Smooth muscle cell of the brain vasculature (primary cell): ENCODE results near the gene PPOX.

ENCODE experiments used
- DNase-seq: peaks from one replicate; pipeline ENCODE4 v3.0.0-alpha.2; 2012; ENCODE audit warnings: low read depth, low spot score

Gene PPOX

DNA sequence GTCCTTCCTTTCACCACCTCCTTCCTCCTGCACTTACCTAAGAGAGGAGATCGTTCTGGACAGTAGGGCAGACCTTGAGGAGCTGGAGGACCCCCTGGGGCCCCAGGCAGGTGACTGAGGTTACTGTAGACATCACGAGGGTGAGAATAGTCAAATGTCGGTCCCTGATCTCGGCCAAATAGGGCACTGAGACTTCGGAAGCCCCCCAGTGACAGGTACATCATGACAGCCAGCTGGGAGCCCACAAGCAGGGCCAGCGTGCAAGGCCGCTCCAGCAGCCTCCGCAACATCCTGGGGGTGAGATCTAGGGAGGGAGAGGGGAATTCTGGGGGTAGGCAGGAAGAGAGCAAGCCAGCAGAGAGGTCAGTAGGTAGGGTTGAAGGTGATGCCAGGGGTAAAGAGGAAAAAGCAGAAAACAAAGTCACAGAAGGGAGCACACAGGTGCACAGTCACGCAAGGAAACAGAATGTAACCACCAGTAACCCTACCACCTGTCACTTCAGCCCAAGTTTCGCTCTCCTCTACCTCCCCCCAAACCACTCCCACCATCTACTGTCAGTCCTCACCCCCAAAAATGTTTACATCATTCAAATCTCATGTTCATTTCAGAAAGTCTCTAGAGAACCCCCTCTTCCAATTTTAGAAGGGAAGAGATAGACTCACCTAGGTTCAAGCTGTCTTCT, 9.7 kb downstream of the PPOX start:
- DNase-seq: no peak

DNA sequence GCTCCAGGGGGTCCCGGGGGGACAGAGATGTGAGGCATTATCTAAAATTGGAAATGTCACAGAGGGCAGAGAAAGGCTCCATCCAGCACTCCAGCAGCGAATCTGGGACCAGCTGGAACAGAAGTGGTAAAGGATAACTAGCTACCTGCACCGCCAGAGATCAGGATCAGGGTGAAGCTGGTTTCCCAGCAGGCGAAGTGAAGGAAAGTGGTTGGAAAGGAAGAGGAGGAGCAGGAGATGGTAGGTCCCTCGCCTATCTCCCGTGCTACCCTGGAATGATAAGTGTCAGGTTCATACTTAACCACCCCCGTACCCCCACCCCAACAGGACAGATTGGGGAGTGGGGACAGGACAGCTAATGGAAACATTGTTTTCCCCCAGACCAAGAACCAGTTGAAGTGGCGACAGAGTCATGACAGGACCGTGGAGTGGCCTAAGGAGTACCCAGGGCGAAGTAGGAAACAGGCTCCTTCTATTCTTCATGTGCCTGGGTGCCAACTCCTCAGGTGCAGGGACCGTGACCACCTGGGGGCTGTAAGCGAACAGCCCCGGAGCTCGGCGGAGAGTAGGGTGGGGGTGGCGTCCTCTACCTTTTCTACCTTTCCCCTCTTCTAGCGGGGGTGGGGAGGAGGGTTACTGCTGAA, 10.4 kb downstream of the PPOX start:
- DNase-seq: no peak

DNA sequence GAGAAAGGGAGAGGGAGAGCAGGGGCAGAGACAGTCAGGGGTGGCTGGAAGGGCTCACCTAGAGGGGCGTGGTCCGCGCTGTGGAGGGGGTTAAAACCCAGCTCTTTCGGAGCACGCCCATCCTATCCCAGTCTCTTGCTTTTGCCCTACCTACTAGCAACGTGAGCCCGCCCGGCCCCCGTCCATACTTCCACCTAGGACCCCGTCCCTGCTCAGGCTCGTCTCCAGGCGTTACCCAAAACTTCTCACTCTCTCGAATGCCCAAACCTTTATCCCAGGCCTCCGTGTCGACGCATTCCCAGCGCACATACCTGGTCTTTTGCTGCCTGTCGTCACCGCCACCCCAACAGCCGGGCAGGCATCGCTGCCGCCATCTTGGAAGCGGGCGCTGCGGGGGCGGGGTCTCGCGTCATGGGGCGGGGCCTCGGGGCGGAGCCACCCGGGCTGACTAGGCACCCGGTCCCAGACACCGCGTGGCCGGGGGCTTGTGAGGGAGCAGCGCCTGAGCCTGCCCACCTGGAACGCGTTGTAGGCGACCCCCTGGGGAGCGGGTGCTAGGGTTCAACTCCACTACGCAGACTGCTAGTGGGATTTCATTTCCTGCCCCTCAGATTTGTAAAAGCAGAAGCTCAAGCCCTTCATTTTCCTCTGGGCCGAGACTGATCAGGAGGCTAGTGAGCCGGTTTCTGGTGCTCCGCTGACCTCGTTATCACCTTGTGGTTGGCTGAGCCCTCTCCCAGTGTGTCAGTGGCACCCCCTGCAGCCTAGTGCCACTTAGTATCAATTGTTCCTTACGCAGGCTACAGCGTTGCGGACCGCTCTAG, 11.1 kb downstream of the PPOX start, which contains the start of gene B4GALT3:
B4GALT3 (minus strand) TSS at position 396 of the 824 bp plus-strand sequence. CDS start 1,447 bp downstream, outside the sequence.
- DNase-seq: no peak

DNA sequence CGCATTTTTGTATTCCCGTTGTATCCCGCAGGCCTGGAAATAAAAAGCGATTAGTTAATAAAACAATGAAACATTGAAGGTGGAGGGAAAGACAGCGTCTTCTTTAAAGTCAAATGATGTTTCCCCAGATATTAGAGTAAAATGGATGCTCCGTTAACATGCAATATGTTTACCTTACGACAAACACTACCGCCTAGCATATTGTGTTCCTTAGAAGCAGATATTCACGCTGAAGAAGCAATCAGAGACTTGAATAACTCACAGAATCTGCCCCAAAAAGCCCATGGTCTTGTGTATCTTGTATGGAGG, 11.7 kb downstream of the PPOX start:
- DNase-seq: no peak

DNA sequence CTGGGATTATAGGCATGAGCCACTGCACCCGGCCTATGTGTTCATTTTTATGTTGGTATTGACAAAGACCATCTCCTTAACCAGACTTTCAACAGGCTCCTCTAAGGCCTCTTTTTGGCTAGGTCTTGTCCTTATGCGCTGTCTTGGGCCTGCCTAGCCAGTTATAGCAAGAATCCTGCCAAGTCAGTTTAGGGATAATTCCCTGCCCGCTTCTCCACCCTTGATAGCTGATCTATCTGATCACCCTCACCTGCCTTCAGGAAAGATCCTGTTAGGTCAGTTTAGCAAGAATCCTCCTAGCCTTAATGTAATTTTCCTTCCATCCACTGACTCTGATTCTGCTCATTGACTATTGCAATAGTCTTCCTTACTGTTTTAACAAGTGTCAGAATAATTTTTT, 13.5 kb downstream of the PPOX start:
- no peak for DNase-seq

DNA sequence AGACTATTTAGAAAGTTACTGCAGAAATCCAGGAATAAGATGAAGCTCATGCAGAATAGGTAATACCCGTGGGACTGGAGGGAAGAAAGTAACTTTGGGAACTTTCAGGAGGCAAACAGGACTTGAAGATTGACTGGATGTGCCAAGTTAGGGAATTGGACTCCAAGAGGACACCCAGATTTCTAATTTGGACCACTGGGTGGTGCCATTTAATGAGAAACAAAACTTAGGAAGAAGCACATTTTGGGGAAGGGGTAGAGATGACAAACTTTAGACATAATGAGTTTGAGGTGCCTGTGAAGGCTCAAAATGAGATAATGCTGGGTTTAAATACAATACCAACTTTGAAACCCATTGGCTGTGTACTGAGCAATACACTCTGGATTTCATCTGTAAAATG, 14.4 kb downstream of the PPOX start:
- DNase-seq: no peak

DNA sequence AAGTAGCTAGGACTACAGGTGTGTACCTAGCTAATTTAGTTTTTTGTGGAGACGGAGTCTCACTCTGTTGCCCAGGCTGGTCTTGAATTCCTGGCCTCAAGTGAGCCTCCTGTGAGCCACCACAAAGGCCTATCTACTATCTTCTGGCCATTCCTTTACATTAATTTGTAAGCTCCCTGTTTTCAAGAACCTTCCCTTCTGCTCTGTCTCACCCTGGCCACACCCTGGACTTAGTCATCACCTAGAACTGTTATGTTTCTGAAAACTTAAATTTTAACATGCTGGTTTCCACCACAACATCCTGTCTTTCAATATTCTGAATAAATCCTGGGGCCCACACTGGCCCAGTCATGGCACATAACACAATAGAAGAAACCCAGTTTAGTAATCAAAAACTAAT, 16.0 kb downstream of the PPOX start:
- DNase-seq: no peak

DNA sequence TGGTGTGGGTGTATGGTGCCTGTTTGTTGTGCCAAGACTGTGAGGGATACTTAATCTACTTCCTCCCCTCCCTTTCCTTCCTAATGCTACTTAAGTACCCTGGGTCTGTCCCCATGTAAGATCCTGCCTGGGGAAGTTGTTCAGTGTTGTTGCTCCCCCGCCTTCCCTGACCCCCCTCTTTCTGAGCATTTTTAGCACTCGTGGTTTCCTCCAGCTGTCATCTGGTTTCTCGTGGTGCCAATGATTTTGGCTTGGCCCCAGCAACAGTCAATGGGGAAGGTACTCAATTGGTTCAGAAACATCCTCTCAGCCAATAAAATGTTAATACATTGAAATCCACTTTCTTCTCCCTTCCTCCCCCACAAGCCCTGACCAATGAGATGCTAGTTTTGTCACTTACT, 19.1 kb downstream of the PPOX start:
- DNase-seq: no peak

DNA sequence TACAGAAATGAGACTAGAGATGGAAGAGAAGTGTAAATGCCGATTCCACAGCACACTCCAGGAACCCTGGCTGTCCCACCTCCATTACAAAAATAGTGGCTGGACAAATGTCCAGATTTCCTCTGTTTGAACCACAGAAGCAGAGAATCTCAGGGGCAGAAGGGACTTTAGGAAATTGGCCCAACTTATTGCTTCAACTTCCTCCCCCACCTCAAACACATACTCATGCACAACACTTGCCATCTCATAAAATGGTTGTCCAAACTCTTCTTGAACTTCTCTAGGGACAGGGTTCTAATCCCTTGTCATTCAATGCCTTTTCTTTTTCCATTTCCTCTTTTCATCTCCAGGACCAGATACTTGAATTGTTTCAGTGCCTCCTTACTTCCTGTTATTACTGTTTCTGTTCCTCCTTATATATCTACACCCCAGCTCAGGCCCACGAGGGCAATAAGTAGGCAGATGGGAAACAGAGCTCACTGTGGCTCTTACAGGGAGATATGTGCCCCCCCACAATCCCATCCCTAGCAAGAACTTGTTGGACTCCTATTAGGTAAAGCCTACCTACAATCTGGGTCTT, 19.6 kb downstream of the PPOX start:
- no peak for DNase-seq

DNA sequence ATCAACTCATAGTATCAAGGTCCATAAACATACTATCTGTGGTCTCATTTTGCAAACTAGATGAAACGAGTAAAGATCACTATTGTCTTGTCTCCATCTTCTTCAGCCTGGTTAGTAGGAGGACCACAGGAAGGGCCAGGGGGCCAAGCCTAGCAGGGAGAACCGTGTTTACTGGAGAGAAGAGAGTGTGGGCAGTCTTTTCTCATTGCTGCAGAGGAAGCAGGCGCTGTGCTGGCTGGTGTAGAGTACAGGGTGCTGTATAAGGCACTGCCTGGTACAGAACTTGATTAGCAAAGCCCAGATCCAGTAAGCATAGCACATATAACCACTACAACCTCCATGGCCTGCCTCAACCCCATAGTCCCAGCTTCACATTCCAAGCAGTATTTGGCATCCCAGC, 21.1 kb downstream of the PPOX start:
- DNase-seq: no peak

DNA sequence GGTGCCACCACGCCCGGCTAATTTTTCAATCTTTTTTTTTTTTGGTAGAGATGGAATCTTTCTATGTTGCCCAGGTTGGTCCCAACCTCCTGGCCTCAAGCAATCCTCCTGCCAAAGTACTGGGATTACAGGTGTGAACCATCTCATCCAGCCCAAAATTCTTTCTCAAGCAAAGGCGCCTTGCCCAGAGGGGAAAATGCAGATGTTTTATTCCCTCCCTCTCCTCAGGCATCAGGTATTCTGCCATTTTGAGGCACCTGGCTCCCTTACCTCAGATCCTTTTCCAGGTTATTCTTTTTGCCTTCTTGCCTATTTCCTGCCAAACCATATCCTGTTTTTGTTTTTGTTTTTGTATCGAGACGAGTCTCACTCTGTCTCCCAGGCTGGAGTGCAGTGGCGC, 22.2 kb downstream of the PPOX start:
- no peak for DNase-seq

DNA sequence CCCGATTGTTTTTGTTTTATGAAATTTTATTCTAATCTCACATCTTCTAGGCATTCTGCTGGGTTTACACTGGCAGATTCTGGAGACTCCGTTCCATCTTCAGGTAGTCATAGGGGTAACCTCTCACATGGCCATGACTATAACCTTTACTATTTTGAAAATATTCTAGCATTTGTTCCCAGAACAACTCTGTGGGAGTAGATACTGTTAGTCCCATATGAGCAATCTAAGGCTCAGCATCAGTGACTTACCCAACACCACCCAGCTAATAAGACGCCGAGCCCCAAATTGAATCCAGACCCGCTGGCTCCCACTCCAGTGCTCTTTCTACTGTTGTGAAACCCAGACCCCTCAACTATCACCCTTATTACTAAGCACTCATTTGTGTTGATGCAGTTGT, 22.8 kb downstream of the PPOX start:
- DNase-seq: no peak

DNA sequence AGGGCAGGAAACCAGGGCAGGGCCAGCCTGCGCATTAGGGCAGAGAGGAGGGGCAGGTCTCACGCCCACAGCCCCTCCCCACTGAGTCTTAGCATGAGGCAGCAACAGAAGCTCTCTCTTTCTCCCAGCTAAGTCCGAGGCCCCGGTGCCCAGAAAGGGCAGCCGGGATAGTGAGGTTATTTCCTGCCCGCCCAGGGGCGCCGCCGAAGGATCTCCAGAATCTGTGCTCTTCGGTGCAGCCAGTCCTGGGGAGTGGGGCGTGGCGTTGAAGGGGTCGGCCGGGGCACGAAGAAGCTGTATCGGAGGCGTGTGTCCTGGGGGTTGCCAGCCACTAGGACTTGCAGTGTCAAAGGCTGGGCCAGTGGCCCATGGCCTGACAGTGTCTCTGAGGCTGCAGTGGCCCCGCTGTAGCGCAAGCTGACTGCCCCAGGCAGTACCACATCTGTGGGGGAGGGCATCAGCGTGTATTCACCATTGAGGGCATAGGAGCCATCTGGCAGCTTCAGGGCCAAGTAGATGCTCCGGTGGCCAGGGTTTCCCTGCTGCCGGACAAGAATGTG, 24.8 kb downstream of the PPOX start:
- DNase-seq: no peak

DNA sequence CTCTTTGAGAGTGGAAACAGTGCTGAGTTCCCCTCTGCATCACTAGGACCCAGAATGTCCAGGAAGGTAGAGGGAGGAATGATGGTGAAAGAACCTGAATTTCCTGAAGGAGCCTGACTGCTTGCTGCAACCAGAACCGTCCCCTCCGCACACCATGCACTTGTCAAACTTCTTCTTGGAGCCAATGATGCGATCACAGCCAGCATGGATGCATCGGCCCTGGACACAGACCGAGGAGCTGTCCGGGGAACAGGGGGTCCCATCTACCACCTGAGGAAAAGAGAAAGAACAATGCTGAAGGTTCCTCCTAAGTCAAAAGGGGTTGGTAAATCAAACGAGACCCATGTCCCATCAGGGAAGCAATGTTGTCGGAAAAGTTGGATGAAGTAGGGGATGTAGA, 25.7 kb downstream of the PPOX start:
- no peak for DNase-seq

DNA sequence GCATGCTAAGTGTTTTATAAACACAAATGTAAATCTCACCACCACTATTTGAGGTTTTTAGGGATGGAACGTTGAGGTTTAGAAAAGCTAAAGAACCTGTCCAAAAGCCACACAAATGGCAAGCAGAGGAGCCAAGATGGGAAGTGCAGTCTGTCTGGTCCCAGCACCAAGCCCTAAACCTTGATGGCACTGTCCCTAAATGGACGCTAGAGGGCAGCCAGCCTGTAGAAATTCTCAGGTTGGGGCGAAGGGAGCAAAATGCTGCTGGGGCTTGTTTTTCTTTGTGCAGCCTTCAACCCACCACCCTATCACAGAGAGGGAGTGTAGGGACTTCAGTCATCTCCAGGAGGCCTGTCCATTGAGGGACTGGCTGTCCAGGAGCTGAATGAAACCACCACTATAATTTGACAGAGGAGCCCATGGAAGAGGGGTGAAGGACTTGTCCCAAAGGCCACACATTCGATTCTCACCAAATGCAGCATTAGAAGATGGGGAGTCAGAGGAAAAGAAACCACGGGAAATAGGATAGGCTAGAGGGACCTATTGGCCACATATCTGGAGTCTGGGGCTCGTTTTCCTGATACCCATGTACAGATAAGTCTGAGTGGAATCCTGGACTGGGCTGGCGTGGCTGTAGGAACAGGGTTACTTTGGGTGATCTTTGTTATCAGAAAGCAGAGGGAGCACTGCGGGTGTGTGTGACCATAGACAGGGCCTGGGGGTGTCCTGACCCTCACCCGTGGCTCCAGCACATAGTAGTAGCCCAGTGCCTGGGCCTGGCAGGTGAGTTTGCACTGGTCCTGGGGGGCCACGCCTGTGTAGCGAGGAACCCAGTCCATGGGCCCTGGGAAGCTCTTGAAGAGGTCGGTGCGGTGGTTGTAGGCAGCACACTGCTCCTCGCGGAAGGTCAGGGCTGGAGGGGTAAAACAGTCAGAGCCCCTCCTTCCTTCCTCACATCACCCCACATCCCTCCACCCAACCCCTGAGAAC, 26.5 kb downstream of the PPOX start:
- no peak for DNase-seq

DNA sequence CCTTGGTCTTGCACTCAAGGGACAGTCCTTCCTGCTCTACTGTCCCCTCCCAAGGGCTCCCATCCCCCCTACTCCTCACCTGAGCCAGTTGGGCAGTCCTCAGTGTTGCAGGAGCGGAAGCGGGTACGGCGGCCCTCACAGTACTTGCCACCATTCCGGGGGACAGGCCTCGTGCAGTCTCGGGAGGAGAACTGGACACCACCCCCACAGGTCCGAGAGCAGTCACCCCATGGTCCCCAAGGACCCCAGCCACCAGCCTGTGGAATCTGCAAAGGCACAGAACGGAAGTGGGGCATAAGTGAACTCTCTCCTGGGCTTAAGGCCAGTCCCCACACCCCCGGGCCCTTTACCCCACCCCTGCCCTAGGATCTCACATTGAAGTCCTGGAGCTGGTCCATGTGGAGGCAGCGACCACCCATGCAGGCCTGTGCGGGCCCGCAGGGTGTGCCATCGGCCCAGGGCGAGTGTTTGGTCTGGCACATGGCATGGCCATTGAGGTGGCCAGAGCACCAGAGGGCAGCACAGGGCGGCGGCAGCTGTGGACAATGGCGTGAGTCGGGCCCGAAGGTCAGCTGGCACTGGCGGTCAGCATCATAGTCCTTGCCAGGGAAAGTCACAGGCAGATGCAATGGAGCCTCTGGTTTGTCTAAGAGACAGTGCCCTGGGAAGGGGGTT, 27.5 kb downstream of the PPOX start:
- no peak for DNase-seq

DNA sequence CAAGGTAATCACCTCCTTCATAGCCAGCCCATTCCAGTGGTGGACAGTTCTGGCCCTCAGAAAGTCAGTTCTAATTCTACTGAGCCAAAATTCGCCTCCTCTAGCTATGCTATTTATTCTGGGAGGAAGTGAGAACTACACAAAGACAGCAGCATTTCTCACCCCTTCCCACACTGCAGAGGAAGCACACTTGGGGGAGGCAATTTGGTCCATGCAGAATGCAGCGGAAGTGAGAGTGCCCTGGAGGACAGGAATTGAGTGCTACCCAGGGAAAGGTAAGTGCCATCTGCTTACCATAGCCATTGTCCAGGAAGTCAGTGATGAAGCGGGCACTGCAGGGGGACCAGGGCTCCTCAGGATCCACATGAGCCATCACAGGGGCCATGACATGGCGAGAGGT, 28.9 kb downstream of the PPOX start:
- no peak for DNase-seq

DNA sequence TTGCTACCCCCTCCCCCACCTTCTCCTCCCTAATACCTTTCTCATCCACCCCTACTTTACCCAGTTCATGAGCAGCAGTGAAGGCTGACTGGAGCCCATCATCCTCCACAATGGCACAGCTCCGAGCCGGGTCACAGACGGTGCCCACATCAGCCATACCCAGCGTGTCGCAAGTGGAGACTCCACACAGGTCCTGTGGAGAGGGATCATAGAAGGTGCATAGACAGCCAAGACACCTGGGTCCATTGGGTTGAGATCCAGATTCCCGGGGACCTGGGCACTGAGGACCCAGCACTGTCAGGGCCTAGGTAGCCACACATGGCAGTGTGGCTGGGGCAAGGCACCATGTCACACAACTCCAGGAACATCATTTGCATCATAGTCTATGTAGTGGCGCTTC, 29.9 kb downstream of the PPOX start:
- DNase-seq: no peak

DNA sequence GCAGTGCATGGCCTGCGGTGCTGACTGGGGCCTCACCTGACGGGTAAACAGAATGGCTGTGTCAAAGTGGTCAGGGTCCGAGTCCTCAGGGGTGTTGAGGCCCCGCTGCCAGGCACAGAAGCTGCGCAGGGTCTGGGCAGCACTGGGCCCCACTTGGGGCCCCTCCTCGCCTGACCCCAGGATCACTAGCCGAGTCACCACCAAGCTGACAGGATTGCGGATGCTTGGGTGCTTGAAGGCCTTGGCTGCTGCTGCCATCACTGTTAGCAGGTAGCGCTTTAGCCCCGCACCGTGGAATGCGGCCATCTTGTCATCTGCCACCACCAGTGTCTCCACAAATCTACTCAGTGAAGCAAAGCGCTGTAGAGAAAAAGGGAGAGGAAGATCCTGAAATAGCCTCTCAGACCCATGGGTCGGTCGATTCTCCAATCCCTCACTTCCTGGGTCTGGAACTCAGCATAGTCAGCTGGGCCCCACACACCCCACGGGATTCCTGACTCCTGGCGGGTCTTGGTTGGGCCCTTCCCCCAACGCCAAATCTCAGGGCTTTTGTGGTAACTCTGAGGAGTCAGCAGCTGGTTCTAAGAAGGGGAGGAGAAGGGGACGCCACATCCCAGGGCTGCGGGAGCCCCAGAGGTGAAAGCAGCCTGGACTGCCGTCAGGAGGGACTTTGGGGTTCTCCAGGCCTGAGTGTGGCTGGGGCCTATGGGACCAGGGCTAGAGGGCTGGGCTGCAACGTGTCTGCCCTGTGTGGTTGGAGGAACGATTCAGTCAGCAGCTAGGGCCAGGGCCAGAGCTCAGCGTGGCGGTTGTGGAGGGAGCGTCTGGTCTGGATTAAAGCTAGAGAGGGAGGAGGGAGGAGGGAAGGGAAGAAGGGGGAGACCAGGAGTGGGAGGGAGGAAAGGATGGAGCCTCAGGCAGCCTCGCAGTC, 30.6 kb downstream of the PPOX start:
- DNase-seq: no peak
